Uterus (tissue), 2 donors: ENCODE data around the gene NEURL1.

Experiments
- POLR2A ChIP-seq, 2 donors: fragments of 450-650 bp; IDR thresholded peaks; one replicate each; pipeline ENCODE4 v1.6.1; 2016; ENCODE audit warnings: antibody characterized with exemption in 2 of 2, mild to moderate bottlenecking in 1 of 2, moderate library complexity in 1 of 2
- TF ChIP-seq, protein P1 (sequence below), 4 experiments: fragments of 200-600 bp in 2 of 4; fragments of 450-650 bp in 2 of 4; sonication (generic) in 2 of 4; IDR thresholded peaks; one replicate each; pipeline ENCODE4 v1.5.1; 2016 to 2019; ENCODE audit warnings: antibody characterized with exemption in 4 of 4, mild to moderate bottlenecking in 2 of 4, moderate library complexity in 1 of 4

DNA sequence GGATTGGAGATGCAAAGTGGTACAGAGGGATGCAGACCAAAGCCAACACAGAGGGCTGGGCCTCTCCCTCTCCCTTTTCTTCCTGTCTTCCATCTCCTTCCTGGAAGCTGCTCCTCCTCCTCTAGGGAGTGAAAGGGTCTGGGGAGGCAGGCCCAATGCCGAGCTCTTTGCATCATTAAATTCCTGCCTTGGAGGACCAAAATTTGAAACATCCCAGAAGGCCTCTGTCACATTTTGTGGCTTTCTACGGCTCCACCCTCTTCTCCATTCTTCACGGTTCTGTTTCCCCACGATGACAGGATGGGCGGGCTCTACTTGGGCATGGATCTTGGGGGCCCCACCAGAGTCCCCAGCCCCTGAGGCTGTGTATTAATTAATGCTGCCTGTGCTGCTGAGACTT lies 76.4 kb downstream of the NEURL1 start:
- TF ChIP-seq, protein P1, sequence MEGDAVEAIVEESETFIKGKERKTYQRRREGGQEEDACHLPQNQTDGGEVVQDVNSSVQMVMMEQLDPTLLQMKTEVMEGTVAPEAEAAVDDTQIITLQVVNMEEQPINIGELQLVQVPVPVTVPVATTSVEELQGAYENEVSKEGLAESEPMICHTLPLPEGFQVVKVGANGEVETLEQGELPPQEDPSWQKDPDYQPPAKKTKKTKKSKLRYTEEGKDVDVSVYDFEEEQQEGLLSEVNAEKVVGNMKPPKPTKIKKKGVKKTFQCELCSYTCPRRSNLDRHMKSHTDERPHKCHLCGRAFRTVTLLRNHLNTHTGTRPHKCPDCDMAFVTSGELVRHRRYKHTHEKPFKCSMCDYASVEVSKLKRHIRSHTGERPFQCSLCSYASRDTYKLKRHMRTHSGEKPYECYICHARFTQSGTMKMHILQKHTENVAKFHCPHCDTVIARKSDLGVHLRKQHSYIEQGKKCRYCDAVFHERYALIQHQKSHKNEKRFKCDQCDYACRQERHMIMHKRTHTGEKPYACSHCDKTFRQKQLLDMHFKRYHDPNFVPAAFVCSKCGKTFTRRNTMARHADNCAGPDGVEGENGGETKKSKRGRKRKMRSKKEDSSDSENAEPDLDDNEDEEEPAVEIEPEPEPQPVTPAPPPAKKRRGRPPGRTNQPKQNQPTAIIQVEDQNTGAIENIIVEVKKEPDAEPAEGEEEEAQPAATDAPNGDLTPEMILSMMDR (IDR thresholded peaks at IDR 0.05): no peak
- TF ChIP-seq POLR2A (IDR thresholded peaks at IDR 0.05): no peak
